HEK293 (cell line): ENCODE results near the gene TNKS1BP1.

Experiments used
- GLI2 ChIP-seq: fragments of 450-650 bp; formaldehyde crosslinking; IDR thresholded peaks from 2 replicates; pipeline ENCODE4; 2017; ENCODE audit warnings: missing biosample characterization, missing genetic modification characterization, low read depth, borderline replicate concordance
- GLIS2 ChIP-seq: fragments of 450-650 bp; formaldehyde crosslinking; IDR thresholded peaks from 2 replicates; pipeline ENCODE4 v1.5.1; 2016; ENCODE audit warnings: missing biosample characterization, missing genetic modification characterization
- HOXD13 ChIP-seq: sonication (generic); formaldehyde crosslinking; IDR thresholded peaks from 2 replicates; pipeline ENCODE4 v1.8.0; 2022; ENCODE audit warnings: missing genetic modification reagents, borderline replicate concordance
- IKZF3 ChIP-seq: fragments of 450-650 bp; IDR thresholded peaks from 2 replicates; pipeline ENCODE4 v1.5.0; 2018; ENCODE audit warnings: missing biosample characterization, mild to moderate bottlenecking, missing genetic modification characterization, moderate library complexity
- KLF8 ChIP-seq: fragments of 450-650 bp; formaldehyde crosslinking; IDR thresholded peaks from 2 replicates; pipeline ENCODE4 v1.5.1; 2016; ENCODE audit warnings: missing biosample characterization, missing genetic modification characterization
- SCRT2 ChIP-seq: fragments of 450-650 bp; formaldehyde crosslinking; IDR thresholded peaks from 2 replicates; pipeline ENCODE4 v1.5.1; 2016; ENCODE audit warnings: missing biosample characterization, missing genetic modification characterization
- SP3 ChIP-seq: fragments of 450-650 bp; formaldehyde crosslinking; IDR thresholded peaks from 2 replicates; pipeline ENCODE4 v1.5.1; 2016; ENCODE audit warnings: missing biosample characterization, missing genetic modification characterization
- SP7 ChIP-seq: fragments of 450-650 bp; formaldehyde crosslinking; IDR thresholded peaks from 2 replicates; pipeline ENCODE4 v1.5.1; 2016; ENCODE audit warnings: missing biosample characterization, missing genetic modification characterization
- ZBTB8A ChIP-seq: fragments of 450-650 bp; formaldehyde crosslinking; IDR thresholded peaks from 2 replicates; pipeline ENCODE4 v1.5.1; 2016; ENCODE audit warnings: missing biosample characterization, missing genetic modification characterization
- ZEB2 ChIP-seq: fragments of 450-650 bp; formaldehyde crosslinking; IDR thresholded peaks from 2 replicates; pipeline ENCODE4 v1.5.1; 2016; ENCODE audit warnings: missing biosample characterization, missing genetic modification characterization
- ZFP69B ChIP-seq: fragments of 450-650 bp; formaldehyde crosslinking; IDR thresholded peaks from 2 replicates; pipeline ENCODE4 v1.5.1; 2016; ENCODE audit warnings: missing biosample characterization, missing genetic modification characterization
- ZIC2 ChIP-seq: fragments of 450-650 bp; formaldehyde crosslinking; IDR thresholded peaks from 2 replicates; pipeline ENCODE4 v1.5.1; 2016; ENCODE audit warnings: missing biosample characterization, missing genetic modification characterization
- ZNF266 ChIP-seq: fragments of 450-650 bp; formaldehyde crosslinking; IDR thresholded peaks from 2 replicates; pipeline ENCODE4 v1.5.1; 2016; ENCODE audit warnings: missing biosample characterization, missing genetic modification characterization, low read depth
- ZNF394 ChIP-seq: fragments of 450-650 bp; formaldehyde crosslinking; IDR thresholded peaks from 2 replicates; pipeline ENCODE4 v1.5.1; 2016; ENCODE audit warnings: missing biosample characterization, missing genetic modification characterization, mild to moderate bottlenecking, moderate library complexity, borderline replicate concordance
- ZNF473 ChIP-seq: fragments of 450-650 bp; formaldehyde crosslinking; IDR thresholded peaks from 2 replicates; pipeline ENCODE4 v1.5.1; 2017; ENCODE audit warnings: missing biosample characterization, missing genetic modification characterization
- ZNF514 ChIP-seq: fragments of 450-650 bp; formaldehyde crosslinking; IDR thresholded peaks from 2 replicates; pipeline ENCODE4 v1.5.1; 2016; ENCODE audit warnings: missing biosample characterization, missing genetic modification characterization
- ZNF585B ChIP-seq: fragments of 450-650 bp; formaldehyde crosslinking; IDR thresholded peaks from 2 replicates; pipeline ENCODE4 v1.5.1; 2016; ENCODE audit warnings: missing biosample characterization, missing genetic modification characterization
- ZNF629 ChIP-seq: fragments of 450-650 bp; formaldehyde crosslinking; IDR thresholded peaks from 2 replicates; pipeline ENCODE4 v1.5.1; 2017; ENCODE audit warnings: missing biosample characterization, missing genetic modification characterization
- ZNF701 ChIP-seq: fragments of 450-650 bp; formaldehyde crosslinking; IDR thresholded peaks from 2 replicates; pipeline ENCODE4 v1.5.1; 2016; ENCODE audit warnings: missing biosample characterization, missing genetic modification characterization
- ZNF843 ChIP-seq: fragments of 450-650 bp; formaldehyde crosslinking; IDR thresholded peaks from 2 replicates; pipeline ENCODE4 v1.5.1; 2016; ENCODE audit warnings: missing biosample characterization, missing genetic modification characterization
- ZSCAN30 ChIP-seq: fragments of 450-650 bp; IDR thresholded peaks from 2 replicates; pipeline ENCODE4 v1.5.1; 2018; ENCODE audit warnings: missing biosample characterization, mild to moderate bottlenecking, missing genetic modification characterization, moderate library complexity
- TF ChIP-seq, protein P1 (sequence below): fragments of 450-650 bp; formaldehyde crosslinking; IDR thresholded peaks from 2 replicates; pipeline ENCODE4 v1.5.0; 2017; ENCODE audit warnings: missing biosample characterization, missing genetic modification characterization, borderline replicate concordance
- TF ChIP-seq, protein P2 (sequence below): fragments of 450-650 bp; formaldehyde crosslinking; IDR thresholded peaks from 2 replicates; pipeline ENCODE4 v1.5.1; 2016; ENCODE audit warnings: missing biosample characterization, missing genetic modification characterization
- TF ChIP-seq, protein P3 (sequence below): fragments of 450-650 bp; formaldehyde crosslinking; IDR thresholded peaks from 2 replicates; pipeline ENCODE4 v1.5.1; 2016; ENCODE audit warnings: missing biosample characterization, missing genetic modification characterization
- TF ChIP-seq, protein P4 (sequence below): fragments of 450-650 bp; formaldehyde crosslinking; IDR thresholded peaks from 2 replicates; pipeline ENCODE4 v1.5.1; 2016; ENCODE audit warnings: missing biosample characterization, missing genetic modification characterization
- TF ChIP-seq, protein P5 (sequence below): fragments of 450-650 bp; formaldehyde crosslinking; IDR thresholded peaks from 2 replicates; pipeline ENCODE4 v1.5.1; 2016; ENCODE audit warnings: missing biosample characterization, missing genetic modification characterization
- TF ChIP-seq, protein P6 (sequence below): fragments of 450-650 bp; formaldehyde crosslinking; IDR thresholded peaks from 2 replicates; pipeline ENCODE4 v1.5.1; 2016; ENCODE audit warnings: missing biosample characterization, missing genetic modification characterization

The TNKS1BP1 gene

DNA sequence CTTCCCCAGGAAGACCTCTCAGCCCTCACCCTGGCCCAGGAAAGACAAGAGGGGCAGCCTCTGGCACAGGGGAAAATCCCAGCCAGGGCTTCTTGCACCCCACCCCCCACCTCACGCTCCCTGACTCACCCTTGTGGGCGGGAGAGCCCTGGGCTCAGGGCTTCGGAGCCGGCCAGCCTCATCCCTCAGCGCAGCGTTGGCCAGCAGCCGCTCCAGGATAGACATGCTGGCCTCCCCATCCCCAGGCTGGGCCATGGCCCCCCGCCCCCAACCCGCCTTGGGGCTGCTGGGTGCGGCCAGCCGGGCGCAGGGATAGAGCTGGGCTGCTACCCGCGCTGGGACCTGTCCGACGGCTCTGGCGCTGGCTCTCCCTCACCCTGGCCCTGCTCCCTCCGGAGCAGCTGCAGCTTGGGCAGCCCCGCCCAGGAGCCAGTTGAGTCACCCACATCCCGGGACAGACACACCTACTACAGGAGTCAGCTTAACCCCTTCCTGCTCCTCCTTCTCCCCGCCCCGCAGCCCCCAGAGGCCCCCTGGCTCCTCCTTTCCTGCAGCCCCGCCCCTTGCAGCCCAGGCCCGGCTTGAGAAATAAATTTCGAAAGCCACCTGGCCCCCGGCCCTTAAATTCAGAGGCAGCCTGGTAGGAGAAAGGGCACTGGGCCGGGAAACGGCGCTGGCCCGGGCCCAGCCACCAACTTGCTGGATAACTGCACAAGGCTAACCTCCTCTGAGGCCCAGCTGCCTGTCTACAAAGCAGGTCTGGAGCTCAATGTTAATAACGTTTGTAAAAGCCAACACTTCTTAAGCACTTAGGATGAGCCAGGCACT, 13.4 kb downstream of the TNKS1BP1 start (continued):
- TF ChIP-seq, protein P1, sequence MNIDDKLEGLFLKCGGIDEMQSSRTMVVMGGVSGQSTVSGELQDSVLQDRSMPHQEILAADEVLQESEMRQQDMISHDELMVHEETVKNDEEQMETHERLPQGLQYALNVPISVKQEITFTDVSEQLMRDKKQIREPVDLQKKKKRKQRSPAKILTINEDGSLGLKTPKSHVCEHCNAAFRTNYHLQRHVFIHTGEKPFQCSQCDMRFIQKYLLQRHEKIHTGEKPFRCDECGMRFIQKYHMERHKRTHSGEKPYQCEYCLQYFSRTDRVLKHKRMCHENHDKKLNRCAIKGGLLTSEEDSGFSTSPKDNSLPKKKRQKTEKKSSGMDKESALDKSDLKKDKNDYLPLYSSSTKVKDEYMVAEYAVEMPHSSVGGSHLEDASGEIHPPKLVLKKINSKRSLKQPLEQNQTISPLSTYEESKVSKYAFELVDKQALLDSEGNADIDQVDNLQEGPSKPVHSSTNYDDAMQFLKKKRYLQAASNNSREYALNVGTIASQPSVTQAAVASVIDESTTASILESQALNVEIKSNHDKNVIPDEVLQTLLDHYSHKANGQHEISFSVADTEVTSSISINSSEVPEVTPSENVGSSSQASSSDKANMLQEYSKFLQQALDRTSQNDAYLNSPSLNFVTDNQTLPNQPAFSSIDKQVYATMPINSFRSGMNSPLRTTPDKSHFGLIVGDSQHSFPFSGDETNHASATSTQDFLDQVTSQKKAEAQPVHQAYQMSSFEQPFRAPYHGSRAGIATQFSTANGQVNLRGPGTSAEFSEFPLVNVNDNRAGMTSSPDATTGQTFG (tag by site-specific recombination), result no peak
- TF ChIP-seq HOXD13 (CRISPR knock-in tag), result no peak
- TF ChIP-seq, protein P2, sequence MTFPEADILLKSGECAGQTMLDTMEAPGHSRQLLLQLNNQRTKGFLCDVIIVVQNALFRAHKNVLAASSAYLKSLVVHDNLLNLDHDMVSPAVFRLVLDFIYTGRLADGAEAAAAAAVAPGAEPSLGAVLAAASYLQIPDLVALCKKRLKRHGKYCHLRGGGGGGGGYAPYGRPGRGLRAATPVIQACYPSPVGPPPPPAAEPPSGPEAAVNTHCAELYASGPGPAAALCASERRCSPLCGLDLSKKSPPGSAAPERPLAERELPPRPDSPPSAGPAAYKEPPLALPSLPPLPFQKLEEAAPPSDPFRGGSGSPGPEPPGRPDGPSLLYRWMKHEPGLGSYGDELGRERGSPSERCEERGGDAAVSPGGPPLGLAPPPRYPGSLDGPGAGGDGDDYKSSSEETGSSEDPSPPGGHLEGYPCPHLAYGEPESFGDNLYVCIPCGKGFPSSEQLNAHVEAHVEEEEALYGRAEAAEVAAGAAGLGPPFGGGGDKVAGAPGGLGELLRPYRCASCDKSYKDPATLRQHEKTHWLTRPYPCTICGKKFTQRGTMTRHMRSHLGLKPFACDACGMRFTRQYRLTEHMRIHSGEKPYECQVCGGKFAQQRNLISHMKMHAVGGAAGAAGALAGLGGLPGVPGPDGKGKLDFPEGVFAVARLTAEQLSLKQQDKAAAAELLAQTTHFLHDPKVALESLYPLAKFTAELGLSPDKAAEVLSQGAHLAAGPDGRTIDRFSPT (tag by site-specific recombination), result peak; percentile 14; the same call in 1 of the 2 replicates
- TF ChIP-seq ZNF843 (tag by site-specific recombination), result no peak
- TF ChIP-seq GLIS2 (tag by site-specific recombination), result peak; percentile 45
- TF ChIP-seq ZBTB8A, result 0 out of 2 replicates have a peak, but pooled peaks have one; percentile 10
- TF ChIP-seq KLF8, result peak; percentile 43; the same call in 1 of the 2 replicates
- TF ChIP-seq, protein P3, sequence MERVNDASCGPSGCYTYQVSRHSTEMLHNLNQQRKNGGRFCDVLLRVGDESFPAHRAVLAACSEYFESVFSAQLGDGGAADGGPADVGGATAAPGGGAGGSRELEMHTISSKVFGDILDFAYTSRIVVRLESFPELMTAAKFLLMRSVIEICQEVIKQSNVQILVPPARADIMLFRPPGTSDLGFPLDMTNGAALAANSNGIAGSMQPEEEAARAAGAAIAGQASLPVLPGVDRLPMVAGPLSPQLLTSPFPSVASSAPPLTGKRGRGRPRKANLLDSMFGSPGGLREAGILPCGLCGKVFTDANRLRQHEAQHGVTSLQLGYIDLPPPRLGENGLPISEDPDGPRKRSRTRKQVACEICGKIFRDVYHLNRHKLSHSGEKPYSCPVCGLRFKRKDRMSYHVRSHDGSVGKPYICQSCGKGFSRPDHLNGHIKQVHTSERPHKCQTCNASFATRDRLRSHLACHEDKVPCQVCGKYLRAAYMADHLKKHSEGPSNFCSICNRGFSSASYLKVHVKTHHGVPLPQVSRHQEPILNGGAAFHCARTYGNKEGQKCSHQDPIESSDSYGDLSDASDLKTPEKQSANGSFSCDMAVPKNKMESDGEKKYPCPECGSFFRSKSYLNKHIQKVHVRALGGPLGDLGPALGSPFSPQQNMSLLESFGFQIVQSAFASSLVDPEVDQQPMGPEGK (tag by site-specific recombination), result peak; percentile 80
- TF ChIP-seq ZSCAN30 (tag by site-specific recombination), result no peak
- TF ChIP-seq SCRT2 (tag by site-specific recombination), result no peak
- no peak for TF ChIP-seq ZNF701 (tag by site-specific recombination)
- 0 out of 2 replicates have a peak, but pooled peaks have one; percentile 41 for TF ChIP-seq SP7 (tag by site-specific recombination)
- TF ChIP-seq GLI2 (tag by site-specific recombination), result no peak
- TF ChIP-seq IKZF3 (tag by site-specific recombination), result 0 out of 2 replicates have a peak, but pooled peaks have one; percentile 38
- TF ChIP-seq, protein P4, sequence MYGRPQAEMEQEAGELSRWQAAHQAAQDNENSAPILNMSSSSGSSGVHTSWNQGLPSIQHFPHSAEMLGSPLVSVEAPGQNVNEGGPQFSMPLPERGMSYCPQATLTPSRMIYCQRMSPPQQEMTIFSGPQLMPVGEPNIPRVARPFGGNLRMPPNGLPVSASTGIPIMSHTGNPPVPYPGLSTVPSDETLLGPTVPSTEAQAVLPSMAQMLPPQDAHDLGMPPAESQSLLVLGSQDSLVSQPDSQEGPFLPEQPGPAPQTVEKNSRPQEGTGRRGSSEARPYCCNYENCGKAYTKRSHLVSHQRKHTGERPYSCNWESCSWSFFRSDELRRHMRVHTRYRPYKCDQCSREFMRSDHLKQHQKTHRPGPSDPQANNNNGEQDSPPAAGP (tag by site-specific recombination), result peak; percentile 65; the same call in 1 of the 2 replicates
- TF ChIP-seq ZEB2 (tag by site-specific recombination), result 0 out of 2 replicates have a peak, but pooled peaks have one; percentile 18
- TF ChIP-seq, protein P5, sequence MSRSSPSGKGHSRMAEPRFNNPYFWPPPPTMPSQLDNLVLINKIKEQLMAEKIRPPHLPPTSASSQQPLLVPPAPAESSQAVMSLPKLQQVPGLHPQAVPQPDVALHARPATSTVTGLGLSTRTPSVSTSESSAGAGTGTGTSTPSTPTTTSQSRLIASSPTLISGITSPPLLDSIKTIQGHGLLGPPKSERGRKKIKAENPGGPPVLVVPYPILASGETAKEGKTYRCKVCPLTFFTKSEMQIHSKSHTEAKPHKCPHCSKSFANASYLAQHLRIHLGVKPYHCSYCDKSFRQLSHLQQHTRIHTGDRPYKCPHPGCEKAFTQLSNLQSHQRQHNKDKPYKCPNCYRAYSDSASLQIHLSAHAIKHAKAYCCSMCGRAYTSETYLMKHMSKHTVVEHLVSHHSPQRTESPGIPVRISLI (tag by site-specific recombination), result no peak
- peak; percentile 78 for TF ChIP-seq SP3
- TF ChIP-seq ZNF585B, result no peak
- no peak for TF ChIP-seq ZNF473
- TF ChIP-seq ZIC2 (tag by site-specific recombination), result no peak
- TF ChIP-seq ZFP69B (tag by site-specific recombination), result no peak
- TF ChIP-seq, protein P6, sequence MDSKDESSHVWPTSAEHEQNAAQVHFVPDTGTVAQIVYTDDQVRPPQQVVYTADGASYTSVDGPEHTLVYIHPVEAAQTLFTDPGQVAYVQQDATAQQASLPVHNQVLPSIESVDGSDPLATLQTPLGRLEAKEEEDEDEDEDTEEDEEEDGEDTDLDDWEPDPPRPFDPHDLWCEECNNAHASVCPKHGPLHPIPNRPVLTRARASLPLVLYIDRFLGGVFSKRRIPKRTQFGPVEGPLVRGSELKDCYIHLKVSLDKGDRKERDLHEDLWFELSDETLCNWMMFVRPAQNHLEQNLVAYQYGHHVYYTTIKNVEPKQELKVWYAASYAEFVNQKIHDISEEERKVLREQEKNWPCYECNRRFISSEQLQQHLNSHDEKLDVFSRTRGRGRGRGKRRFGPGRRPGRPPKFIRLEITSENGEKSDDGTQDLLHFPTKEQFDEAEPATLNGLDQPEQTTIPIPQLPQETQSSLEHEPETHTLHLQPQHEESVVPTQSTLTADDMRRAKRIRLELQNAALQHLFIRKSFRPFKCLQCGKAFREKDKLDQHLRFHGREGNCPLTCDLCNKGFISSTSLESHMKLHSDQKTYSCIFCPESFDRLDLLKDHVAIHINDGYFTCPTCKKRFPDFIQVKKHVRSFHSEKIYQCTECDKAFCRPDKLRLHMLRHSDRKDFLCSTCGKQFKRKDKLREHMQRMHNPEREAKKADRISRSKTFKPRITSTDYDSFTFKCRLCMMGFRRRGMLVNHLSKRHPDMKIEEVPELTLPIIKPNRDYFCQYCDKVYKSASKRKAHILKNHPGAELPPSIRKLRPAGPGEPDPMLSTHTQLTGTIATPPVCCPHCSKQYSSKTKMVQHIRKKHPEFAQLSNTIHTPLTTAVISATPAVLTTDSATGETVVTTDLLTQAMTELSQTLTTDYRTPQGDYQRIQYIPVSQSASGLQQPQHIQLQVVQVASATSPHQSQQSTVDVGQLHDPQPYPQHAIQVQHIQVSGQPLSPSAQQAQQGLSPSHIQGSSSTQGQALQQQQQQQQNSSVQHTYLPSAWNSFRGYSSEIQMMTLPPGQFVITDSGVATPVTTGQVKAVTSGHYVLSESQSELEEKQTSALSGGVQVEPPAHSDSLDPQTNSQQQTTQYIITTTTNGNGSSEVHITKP (tag by site-specific recombination), result peak; percentile 73
- no peak for TF ChIP-seq ZNF514
- peak; percentile 38; the same call in 1 of the 2 replicates for TF ChIP-seq ZNF629 (tag by site-specific recombination)
- no peak for TF ChIP-seq ZNF266 (tag by site-specific recombination)
- peak; percentile 70; the same call in 1 of the 2 replicates for TF ChIP-seq ZNF394 (tag by site-specific recombination)
